ENCODE results near the gene PRRG3.

Gene PRRG3

GRCh38 chrX:151710457-151710856, 15.2 kb downstream of the PRRG3 start:
- no peak for DNase-seq

GRCh38 chrX:151711154-151711553, 15.9 kb downstream of the PRRG3 start:
- DNase-seq = no peak

- no peak for DNase-seq
These were observed 16.5 kb downstream of the PRRG3 start for GRCh38 chrX:151711787-151712186.

GRCh38 chrX:151712253-151712652, 17.0 kb downstream of the PRRG3 start:
- no peak for DNase-seq

- no peak for DNase-seq
These were observed 18.6 kb downstream of the PRRG3 start for GRCh38 chrX:151713849-151714248.

GRCh38 chrX:151714362-151714761, 19.1 kb downstream of the PRRG3 start:
- no peak for DNase-seq

GRCh38 chrX:151715752-151716151, 20.5 kb downstream of the PRRG3 start, which contains the start of gene FATE1:
TSS of gene FATE1 (plus strand) at chrX:151716035. CDS start at chrX:151716120, 85 bp downstream.
- no peak for DNase-seq

- DNase-seq = no peak
These were observed 27.1 kb downstream of the PRRG3 start for GRCh38 chrX:151722241-151722846.

- DNase-seq = no peak
These were observed 28.0 kb downstream of the PRRG3 start for GRCh38 chrX:151723156-151723760.

- DNase-seq = no peak
These were observed 29.5 kb downstream of the PRRG3 start for GRCh38 chrX:151724563-151725337.

- DNase-seq = no peak
These were observed 30.0 kb downstream of the PRRG3 start for GRCh38 chrX:151725338-151725614.

- no peak for DNase-seq
These were observed 31.5 kb downstream of the PRRG3 start for GRCh38 chrX:151726751-151727150.

- DNase-seq = no peak
These were observed 32.1 kb downstream of the PRRG3 start for GRCh38 chrX:151727346-151727745.

- no peak for DNase-seq
These were observed 33.9 kb downstream of the PRRG3 start for GRCh38 chrX:151729056-151729725.

- no peak for DNase-seq
These were observed 39.2 kb downstream of the PRRG3 start, which contains the start of gene CNGA2 for GRCh38 chrX:151734446-151734845. TSS of gene CNGA2 (plus strand) at chrX:151734746. CDS start at chrX:151738484, 3,738 bp downstream.

- DNase-seq = no peak
These were observed 40.0 kb downstream of the PRRG3 start for GRCh38 chrX:151735219-151735618.

- DNase-seq = no peak
These were observed 41.4 kb downstream of the PRRG3 start for GRCh38 chrX:151736685-151737084.

- DNase-seq = no peak
These were observed 42.2 kb downstream of the PRRG3 start for GRCh38 chrX:151737494-151737893.

GRCh38 chrX:151738751-151739150, 43.5 kb downstream of the PRRG3 start:
- no peak for DNase-seq

- no peak for DNase-seq
These were observed 46.3 kb downstream of the PRRG3 start for GRCh38 chrX:151741606-151742005.

- DNase-seq = no peak
These were observed 47.1 kb downstream of the PRRG3 start for GRCh38 chrX:151742311-151742710.

- DNase-seq = no peak
These were observed 48.6 kb downstream of the PRRG3 start for GRCh38 chrX:151743651-151744470.

- no peak for DNase-seq
These were observed 50.4 kb downstream of the PRRG3 start for GRCh38 chrX:151745651-151746050.

Data from HCEC 1CT (cell line).